Hematopoietic multipotent progenitor cell treated with erythropoietin and hydrocortisone succinate and interleukin-3 and kit ligand, for 15 days (in vitro differentiated cells): ENCODE data around the gene RYR2.
"Not testable (repeated sequence)": the region's sequence is repeated elsewhere in the genome, so short reads cannot be mapped to it uniquely, and the experiment has no call there.

Source experiments
- DNase-seq: peaks from one replicate; pipeline ENCODE4 v3.0.0-alpha.2; 2015; ENCODE audit warnings: low spot score

Gene RYR2

DNA sequence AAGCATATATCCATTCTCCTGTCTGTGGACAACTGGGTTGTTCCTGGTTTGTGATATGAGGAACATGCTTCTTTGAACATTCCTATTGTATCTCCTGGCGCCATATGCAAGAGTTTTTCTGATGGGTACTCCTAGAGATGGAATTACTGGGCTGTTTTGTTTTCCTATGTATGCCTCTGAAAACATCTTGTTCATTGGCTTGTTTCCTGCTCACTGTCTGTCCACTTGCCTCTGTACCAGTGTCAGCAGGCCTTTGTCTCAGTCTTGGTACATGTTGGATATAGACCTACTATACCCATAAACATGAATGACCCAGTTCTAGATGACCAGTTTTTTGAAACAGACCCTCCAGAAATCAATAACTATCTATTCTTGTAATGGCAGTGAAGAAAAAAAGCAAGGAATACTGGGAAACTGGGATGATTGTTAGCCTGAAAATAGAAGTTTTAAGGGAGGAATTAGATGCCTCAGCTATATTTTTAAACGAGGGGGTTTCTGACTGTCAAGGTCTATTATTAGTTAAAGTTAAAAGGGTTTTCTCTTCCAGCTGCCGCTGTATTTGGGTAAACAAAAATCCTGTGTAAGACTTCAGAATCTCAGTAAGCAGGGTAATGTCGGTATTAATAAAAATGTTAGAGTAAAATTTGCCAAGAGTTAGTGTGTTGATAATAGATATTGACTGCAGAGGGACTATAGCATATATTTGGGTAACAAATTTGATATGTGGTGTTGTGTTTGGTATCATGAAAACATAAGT, 103.6 kb downstream of the RYR2 start:
- no peak for DNase-seq

DNA sequence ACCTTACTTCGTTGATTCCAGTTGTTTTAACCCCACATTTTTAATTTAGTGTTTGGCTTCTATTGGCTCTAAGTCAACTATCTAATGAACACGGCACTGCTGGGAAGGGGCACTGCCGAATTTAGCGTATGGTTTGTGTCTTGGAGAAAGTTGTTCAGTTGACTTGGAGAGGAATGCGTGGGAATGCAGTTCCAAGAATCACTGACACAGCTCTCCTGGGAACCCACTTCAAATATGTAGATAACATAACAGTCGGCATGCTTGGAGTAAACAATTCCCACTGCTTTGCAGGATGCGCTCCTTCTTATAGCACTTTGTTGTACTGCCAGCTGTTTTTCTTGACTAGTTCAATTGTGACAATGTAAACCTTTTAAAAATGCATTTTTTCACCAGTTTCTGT, 104.3 kb downstream of the RYR2 start:
- no peak for DNase-seq

DNA sequence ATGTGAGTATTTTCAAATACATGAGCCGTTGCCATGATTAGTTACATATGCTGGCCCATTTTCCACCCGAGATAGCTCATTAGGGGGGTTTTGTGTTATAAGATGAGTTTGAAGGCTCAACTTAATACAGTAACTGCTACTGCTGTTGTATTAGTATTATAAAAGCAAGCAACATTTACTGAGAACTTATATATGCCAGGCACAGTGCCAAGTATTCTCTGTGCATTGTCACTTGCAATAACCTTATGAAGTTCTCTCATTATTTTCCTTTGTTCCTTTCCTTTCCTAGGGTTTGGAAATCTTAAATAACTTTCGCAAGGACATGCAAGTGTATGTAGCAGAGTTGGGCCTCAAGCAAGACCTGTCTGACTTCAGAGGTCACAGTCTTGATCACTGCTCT, 107.9 kb downstream of the RYR2 start:
- no peak for DNase-seq

DNA sequence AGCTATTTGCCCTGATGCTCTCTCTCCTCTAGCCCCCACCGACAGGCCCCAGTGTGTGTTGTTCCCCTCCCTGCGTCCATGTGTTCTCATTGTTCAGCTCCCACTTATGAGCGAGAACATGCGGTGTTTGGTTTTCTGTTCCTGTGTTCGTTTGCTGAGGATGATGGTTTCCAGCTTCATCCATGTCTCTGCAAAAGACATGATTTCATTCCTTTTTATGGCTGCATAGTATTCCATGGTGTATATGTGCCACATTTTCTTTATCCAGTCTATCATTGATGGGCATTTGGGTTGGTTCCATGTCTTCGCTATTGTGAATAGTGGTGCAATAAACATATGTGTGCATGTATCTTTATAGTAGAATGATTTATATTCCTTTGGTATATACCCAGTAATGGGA, 110.0 kb downstream of the RYR2 start:
- DNase-seq = not testable (repeated sequence)

DNA sequence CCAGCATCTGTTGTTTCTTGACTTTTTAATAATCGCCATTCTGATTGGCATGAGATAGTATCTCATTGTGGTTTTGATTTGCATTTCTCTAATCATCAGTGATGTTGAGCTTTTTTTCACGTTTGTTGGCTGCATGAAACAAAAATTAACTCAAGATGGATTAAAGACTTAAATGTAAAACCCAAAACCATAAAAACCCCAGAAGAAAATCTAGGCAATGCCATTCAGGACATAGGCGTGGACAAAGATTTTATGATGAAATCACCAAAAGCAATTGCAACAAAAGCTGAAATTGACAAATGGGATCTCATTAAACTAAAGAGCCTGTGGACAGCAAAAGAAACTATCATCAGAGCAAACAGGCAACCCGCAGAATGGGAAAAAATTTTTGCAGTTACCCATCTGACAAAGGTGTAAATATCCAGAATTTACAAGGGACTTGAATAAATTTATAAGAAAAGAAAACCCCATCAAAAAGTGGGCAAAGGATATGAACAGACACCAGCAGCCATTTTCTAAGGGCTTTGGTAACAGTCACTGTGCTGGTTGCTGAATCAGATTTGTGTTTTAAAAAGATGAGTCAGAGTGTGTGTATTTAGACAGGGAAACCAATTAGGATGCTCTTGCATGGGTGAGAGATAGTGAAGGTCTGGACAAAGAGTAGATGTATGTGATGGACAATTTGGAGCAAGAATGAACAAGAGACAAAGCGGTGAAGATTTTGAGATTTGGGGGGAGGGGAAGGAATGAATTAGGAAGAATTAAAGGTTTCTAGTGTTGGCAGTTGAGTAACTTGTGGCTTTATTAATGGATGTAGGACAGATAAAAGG, 110.7 kb downstream of the RYR2 start:
- DNase-seq = no peak

DNA sequence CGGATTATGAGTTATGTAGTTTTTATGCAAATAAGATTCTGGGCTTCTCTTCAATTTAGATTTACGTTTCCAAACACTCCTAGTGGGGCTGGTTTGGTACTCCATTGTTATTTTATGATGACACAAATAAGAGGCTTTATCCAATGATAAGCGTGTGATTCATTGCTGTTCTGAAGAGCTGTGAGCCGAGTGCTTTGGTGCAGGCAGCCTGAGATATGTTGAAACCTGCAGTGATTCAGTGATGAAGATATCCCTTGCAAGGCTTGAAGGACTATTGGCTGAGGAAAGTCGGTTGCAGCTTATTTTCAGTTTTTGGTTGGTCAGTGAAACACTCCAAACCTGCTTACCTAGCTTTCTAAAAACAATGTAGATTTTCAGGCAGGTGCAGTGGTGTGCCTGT, 112.2 kb downstream of the RYR2 start:
- DNase-seq = no peak

DNA sequence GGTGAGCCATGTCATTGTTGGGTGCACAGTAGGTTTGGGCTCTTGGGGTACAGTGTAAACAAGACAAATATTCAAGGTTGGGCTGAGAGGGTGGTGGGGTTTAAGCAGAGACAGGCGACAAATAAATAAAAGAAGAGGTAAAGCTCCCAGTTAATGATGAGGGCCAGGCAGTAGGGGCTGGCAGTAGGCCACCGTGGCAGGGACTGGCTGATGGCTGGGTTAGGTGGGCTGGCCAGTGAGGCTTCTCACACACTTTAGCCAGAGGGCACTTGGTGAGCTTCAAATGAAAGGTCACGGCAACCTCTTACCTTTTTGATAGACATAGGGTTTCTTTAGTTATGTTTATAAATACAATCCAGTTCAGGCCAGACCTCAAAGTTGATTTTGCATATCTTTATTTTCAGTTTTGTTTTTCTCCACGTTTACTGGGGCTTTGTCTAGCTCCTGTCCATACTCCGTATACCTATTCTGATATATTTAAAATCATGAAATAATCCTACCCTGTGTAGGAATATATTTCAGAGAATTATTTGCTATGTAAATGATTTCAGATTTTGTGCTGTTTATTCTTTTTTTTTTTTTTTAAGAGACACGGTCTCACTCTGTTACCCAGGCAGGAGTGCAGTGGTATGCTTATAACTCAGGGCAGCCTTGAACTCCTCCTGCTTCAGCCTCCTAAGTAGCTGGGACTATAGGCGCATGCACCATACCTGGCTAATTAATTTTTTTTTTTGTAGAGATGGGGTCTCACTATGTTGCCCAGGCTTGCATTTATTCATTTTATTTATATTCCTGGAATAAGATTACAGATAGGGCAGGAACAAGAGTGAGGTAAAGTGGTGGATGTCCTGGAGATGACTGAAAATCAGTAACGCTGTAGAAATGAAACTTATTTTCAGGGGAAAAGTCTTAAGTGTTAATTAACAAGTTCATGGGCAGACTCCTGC, 122.7 kb downstream of the RYR2 start:
- no peak for DNase-seq

DNA sequence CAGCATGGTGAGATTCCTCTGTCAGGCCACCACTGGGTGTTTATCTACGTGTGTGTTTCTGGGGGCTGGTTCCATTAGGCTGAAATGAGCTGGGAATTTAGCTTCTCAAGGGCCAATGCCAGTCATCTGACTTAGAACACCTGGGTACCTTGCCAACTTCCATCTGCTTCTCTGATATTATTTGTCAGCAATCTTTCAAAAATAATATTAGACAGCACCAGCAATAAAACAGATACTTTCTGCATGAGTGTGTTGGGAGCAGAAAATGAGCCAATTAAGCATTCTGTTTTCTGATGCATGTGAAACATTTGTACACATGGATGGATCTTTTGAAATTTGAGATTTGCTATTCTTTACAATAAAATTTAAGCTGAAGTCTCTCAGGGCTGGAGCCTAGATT, 124.1 kb downstream of the RYR2 start:
- DNase-seq = no peak

DNA sequence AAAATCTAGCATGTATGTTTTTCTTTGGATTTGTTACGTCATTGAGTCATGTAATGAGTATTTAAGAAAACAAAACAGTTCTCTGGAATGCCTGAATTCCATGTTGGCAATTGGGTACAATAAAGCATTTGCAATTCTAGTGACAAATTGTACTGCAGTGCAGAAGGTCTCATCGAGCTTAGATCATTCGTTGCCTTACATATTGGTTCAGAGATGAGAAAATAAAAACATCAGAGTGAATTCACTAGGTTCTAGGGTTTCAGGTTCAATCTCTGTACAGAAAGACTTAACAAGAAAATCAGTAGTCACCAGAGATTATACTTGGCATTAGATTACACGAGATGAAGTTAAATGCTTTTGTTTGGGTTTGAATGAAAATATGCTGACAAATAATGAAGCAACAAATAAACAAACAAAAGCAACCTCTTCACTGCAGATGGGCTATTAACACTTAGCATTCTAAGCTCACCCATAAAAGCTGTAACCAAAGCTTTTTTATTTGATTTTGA, 124.7 kb downstream of the RYR2 start:
- DNase-seq = no peak

DNA sequence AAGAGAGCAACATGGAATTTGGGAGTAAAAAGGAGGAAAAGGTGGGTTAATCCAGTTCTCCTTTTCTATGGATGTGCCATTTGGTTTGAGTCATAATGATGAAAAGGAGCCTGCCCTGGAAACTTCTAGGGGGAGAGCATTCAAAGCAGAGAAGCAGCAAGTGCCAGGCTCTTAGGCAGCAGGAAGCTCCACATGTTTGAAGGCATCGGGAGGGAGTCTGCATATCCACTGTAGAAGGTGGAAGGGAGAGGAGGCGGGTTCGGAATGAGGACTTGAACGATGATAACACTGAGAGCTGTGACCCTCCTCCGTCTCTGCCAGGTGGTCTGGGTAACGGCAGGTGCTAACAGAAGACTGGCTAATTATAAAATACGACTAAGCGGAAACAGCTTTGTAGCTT, 128.2 kb downstream of the RYR2 start:
- DNase-seq = no peak

DNA sequence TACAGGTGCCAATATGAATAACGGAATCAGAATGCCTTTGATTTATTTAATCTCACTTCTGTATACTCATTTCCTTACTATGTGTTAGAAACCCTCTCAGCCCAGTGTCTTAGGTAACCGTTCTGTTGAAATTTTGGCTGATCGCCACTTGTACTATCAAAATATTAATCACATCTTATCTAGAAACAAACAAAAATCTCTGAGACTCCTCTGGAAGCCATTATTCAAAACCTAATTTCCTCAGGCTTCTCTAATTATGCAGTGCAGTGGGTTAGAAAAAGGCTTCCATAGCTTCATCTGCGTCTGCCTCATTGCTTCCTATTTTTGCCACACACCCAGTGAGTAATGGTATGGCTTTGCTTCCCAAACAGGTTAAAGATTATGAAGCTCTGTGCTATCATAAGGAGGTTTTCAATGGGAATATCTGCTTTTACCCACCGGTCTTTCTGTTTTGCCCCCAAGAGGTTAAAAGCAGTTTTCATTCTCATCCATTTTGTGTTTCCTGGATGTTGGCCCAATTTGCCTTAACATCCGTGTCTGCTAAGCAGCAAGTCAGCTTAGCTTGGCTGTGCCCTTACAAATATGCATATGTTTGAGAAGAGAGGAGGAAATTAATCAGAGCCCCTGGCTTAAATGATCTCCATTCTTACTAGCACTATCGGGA, 129.6 kb downstream of the RYR2 start:
- no peak for DNase-seq

DNA sequence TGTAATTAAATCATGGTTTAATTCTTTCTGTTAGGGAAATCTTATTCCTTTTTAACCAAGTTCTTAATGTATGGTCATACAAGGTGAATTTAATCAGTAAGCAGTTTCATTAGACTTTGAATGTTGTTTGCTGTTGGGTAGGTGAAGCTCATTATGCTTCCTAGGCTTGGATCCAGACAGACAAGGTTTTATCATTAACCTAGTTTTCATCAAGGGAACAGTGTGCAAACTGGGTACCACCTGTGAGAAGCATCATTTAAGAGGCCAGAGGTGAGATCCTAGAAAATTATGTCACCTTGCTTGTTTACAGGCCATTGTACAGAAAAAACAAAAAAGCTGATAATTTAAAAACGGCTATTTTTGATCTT, 130.1 kb downstream of the RYR2 start:
- DNase-seq = no peak

DNA sequence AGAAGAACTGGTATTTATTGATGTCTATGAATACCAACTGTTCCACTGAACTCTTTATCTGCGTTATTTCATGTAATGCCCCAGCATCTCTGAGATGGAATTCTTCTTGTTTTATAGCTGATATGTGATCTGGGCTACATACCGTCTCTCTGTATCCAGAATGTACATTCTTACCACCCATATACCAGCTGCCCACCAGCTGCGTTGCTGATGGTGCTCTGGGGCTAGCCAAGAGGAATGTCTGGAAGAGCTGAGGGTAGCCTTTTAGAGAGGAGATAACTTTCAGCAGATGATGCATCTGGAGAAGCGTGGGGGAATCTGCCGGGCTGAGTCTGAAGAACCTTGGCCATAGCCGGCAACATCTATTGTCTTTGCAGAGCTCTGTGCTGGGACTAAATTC, 137.5 kb downstream of the RYR2 start:
- DNase-seq = no peak

DNA sequence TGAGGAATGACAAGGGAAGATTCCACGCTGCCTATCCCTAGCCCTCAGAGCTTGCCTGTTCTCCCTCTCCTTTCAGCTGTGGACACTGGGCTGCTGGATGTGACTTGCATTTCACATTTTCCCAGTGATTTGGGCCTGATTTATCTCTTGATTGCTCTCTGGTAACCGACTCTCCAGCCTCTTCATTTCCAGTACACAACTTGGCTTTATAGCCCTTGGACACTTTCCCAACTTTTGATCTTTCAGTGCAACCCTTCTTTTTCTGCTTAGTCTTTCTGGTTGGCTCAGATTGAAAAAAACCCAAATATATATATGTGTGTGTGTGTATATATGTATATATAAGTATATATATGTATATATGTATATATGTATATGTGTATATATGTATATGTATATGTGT, 138.3 kb downstream of the RYR2 start:
- DNase-seq = no peak

DNA sequence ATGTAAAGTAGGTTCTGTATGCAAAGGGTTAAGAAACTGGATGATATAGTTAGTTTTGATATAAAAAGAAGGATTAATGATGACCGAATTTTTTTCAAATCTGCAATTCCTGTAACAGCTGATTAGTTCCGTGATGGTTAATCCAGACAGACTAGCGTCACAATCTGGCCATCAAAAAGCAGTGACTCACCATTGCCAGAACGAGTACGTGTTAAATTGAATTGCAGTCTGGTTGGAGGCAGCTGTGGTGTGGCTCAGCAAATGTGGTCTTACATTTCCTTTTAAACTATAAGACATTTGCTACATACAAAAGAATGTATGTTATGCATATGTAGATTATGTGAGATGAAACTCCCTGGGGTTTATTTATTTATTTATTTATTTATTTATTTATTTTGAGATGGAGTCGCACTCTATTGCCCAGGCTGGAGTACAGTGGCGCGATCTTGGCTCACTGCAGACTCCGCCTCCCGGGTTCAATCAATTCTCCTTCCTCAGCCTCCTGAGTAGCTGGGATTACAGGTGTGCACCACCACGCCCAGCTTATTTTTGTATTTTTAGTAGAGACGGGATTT, 139.8 kb downstream of the RYR2 start:
- no peak for DNase-seq

DNA sequence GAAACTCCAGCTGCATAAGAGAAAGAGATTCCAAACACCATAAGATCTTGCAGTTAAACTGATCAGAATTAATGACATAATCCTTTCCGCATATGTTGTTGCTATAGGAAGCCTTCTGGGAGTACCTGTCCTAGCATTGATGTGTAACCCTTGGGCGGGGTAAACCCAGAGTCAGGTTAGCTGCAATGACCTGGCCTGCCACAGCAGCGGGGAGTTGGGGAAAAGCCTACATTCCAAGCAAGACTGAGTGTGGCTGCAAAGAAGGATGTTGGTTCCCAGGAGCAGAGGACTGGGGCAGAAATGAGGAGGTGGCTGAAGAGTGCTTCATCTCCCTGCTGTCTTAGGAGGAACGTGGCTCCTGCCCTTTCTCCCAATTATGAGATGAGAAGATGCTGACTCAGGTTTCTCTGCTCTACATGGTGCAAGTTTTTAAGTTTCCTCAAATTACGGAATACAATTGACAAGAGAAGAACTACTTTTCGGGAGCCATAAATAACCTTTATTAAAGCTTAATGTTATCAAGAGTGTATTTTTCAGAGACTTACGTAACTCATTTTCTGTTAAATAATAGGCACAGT, 142.1 kb downstream of the RYR2 start:
- no peak for DNase-seq

DNA sequence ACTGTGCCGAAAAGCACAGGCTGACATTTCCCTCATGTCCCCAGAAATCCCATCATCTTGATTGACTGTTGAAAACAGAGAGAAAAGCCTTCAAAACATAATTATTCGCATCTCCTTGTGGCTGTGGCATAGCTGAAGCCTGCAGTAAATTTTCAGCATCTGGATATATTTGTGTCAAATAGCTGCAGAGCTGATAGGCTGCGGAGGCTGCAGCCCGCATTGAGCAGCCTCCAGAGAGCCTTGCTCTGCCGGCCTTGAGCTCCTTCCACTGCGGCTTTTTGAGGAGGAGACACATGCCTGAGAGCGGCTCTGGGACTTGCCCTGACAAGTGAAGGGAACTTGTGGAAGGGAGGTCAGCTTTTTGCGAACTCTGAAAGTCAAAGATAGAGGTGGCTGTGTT, 144.7 kb downstream of the RYR2 start:
- DNase-seq = no peak

DNA sequence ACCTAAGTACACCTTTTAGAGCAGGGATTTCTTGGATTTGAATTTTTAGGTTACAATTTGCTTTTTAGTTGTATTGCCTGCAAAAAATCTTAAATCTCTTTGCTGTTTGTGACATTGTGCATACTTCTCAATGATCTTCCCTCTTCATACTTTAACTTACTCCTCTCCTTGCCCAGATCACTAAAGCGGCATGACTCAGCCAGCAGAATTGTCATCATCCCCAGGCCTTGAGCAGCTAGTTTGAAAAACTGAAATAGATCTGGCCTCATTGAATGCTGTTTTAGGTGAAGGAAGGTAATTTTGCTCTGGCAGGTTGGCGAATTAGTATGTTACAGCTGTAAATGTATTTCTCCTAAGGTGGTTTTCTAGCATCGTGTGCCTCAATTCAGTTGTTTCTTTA, 145.9 kb downstream of the RYR2 start:
- no peak for DNase-seq

DNA sequence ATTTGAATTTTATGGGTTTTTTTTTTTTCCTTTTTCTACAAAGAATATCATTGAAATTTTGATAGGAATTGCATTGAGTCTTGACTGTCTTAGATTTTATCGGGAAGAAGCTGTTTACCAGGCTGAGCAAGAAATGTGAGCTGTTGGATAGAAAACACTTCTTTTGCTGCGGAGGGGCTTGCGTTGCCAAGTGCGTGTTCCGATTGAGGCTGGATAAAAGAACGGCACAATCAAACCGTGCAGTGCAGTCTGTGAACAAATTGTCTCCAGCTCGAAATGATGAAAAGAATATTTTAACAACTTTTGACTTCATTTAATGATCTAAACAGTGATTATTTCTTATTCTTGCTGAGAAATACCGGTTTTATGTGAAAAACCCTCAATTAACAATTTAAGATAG, 149.4 kb downstream of the RYR2 start:
- DNase-seq = no peak

DNA sequence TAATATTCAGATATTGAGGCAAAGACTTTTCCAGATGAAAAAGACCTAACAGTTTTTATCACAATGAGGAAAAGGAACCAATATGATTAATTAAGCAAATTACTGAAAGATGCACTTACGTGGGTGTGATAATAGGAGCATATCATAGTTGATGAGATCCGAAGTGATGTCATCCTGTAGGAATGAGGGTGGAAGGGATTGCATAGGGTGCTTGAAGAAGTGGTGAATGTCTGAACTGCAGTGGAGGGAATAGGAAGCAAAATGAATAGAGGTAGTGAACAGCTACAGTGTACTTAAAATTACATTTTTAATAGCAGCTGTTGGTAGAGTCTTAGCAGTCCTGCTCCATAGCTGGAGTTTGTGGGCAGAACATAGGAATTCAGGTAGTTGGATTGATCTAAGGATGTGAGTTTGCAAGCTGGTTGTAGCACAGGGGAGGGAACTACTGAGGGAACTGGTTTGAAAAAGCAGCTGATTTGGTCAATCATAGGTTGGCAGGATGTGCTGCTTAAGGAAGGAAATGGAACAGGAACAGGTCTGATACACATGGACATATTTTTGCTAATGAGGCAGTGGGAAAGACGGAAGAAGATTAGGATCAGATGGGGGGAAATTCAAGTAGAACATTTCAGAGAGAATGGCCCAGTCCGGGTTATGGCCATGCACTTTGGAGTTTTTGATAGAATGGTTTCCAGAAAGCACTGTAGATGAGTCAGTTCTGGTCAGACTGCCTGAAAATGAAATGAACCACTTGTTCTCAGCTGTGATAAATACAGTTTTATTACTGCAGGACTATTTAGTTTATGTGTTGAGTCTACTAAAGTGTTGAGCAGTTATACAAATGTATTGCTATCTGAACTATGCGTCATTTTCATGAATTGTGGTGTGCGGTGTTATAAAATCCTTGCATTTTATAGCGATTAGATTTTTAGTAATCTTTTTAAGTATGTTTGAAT, 155.8 kb downstream of the RYR2 start:
- DNase-seq = no peak
